ENCODE measurements around the gene GALR1.

GRCh38 chr18:77267969-77268368 lies 18.3 kb downstream of the GALR1 start:
- TF ChIP-seq, protein P1, sequence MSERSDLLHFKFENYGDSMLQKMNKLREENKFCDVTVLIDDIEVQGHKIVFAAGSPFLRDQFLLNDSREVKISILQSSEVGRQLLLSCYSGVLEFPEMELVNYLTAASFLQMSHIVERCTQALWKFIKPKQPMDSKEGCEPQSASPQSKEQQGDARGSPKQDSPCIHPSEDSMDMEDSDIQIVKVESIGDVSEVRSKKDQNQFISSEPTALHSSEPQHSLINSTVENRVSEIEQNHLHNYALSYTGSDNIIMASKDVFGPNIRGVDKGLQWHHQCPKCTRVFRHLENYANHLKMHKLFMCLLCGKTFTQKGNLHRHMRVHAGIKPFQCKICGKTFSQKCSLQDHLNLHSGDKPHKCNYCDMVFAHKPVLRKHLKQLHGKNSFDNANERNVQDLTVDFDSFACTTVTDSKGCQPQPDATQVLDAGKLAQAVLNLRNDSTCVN (tag by site-specific recombination; optimal IDR thresholded peaks at IDR 0.05), result no peak
- TF ChIP-seq ZNF175 (tag by site-specific recombination; IDR thresholded peaks at IDR 0.05), result no peak
- TF ChIP-seq, protein P2, sequence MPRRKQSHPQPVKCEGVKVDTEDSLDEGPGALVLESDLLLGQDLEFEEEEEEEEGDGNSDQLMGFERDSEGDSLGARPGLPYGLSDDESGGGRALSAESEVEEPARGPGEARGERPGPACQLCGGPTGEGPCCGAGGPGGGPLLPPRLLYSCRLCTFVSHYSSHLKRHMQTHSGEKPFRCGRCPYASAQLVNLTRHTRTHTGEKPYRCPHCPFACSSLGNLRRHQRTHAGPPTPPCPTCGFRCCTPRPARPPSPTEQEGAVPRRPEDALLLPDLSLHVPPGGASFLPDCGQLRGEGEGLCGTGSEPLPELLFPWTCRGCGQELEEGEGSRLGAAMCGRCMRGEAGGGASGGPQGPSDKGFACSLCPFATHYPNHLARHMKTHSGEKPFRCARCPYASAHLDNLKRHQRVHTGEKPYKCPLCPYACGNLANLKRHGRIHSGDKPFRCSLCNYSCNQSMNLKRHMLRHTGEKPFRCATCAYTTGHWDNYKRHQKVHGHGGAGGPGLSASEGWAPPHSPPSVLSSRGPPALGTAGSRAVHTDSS (tag by site-specific recombination; IDR thresholded peaks at IDR 0.05), result no peak
- no peak for TF ChIP-seq ZIC2 (tag by site-specific recombination; IDR thresholded peaks at IDR 0.05)
- no peak for TF ChIP-seq KLF10 (tag by site-specific recombination; IDR thresholded peaks at IDR 0.05)
- TF ChIP-seq, protein P3, sequence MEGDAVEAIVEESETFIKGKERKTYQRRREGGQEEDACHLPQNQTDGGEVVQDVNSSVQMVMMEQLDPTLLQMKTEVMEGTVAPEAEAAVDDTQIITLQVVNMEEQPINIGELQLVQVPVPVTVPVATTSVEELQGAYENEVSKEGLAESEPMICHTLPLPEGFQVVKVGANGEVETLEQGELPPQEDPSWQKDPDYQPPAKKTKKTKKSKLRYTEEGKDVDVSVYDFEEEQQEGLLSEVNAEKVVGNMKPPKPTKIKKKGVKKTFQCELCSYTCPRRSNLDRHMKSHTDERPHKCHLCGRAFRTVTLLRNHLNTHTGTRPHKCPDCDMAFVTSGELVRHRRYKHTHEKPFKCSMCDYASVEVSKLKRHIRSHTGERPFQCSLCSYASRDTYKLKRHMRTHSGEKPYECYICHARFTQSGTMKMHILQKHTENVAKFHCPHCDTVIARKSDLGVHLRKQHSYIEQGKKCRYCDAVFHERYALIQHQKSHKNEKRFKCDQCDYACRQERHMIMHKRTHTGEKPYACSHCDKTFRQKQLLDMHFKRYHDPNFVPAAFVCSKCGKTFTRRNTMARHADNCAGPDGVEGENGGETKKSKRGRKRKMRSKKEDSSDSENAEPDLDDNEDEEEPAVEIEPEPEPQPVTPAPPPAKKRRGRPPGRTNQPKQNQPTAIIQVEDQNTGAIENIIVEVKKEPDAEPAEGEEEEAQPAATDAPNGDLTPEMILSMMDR (tag by site-specific recombination; IDR thresholded peaks at IDR 0.05), result no peak
